Measurements from ENCODE around the gene LRP2. TPM values are rescaled to one million over a fixed set of nuclear protein-coding genes. Genes with fewer than 3 reads are reported as not detected.
"Not testable (repeated sequence)": the region's sequence is repeated elsewhere in the genome, so short reads cannot be mapped to it uniquely, and the experiment has no call there.

LRP2 gene
- total RNA-seq, 1 donor from 2014 or later, result not detected

GRCh38 chr2:169178364-169178763 is 184.0 kb downstream of the LRP2 start:
- DNase-seq (ENCODE audit: low spot score), result no peak

- DNase-seq (ENCODE audit: low spot score), result no peak
Measured at GRCh38 chr2:169175112-169175511, 187.2 kb downstream of the LRP2 start.

GRCh38 chr2:169173876-169174275 is 188.5 kb downstream of the LRP2 start:
- no peak for DNase-seq (ENCODE audit: low spot score)

GRCh38 chr2:169172914-169173313 is 189.4 kb downstream of the LRP2 start:
- no peak for DNase-seq (ENCODE audit: low spot score)

- no peak for DNase-seq (ENCODE audit: low spot score)
Measured at GRCh38 chr2:169172151-169172735, 190.1 kb downstream of the LRP2 start.

GRCh38 chr2:169165791-169166190 is 196.5 kb downstream of the LRP2 start:
- no peak for DNase-seq (ENCODE audit: low spot score)

GRCh38 chr2:169164311-169164710 is 198.0 kb downstream of the LRP2 start:
- DNase-seq (ENCODE audit: low spot score), result no peak

- DNase-seq (ENCODE audit: low spot score), result no peak
Measured at GRCh38 chr2:169162613-169163012, 199.7 kb downstream of the LRP2 start.

- no peak for DNase-seq (ENCODE audit: low spot score)
Measured at GRCh38 chr2:169160926-169161481, 201.3 kb downstream of the LRP2 start.

- DNase-seq (ENCODE audit: low spot score), result no peak
Measured at GRCh38 chr2:169159686-169160085, 202.6 kb downstream of the LRP2 start.

GRCh38 chr2:169158874-169159273 is 203.5 kb downstream of the LRP2 start:
- DNase-seq (ENCODE audit: low spot score), result no peak

- DNase-seq (ENCODE audit: low spot score), result no peak
Measured at GRCh38 chr2:169146220-169146619, 216.1 kb downstream of the LRP2 start.

- no peak for DNase-seq (ENCODE audit: low spot score)
Measured at GRCh38 chr2:169143998-169144397, 218.3 kb downstream of the LRP2 start.

- DNase-seq (ENCODE audit: low spot score), result no peak
Measured at GRCh38 chr2:169141713-169142352, 220.5 kb downstream of the LRP2 start.

- no peak for DNase-seq (ENCODE audit: low spot score)
Measured at GRCh38 chr2:169139993-169140767, 222.2 kb downstream of the LRP2 start.

- no peak for DNase-seq (ENCODE audit: low spot score)
Measured at GRCh38 chr2:169139145-169139544, 223.2 kb downstream of the LRP2 start.

- DNase-seq (ENCODE audit: low spot score), result no peak
Measured at GRCh38 chr2:169137924-169138323, 224.4 kb downstream of the LRP2 start.

GRCh38 chr2:169136885-169137534 is 225.3 kb downstream of the LRP2 start:
- DNase-seq (ENCODE audit: low spot score), result no peak

GRCh38 chr2:169136428-169136827 is 225.9 kb downstream of the LRP2 start:
- not testable (repeated sequence) for DNase-seq (ENCODE audit: low spot score)

GRCh38 chr2:169134272-169134671 is 228.1 kb downstream of the LRP2 start:
- DNase-seq (ENCODE audit: low spot score), result not testable (repeated sequence)
